ENCODE data around the gene QPCTL.

GRCh38 chr19:45712699-45713067 lies 20.2 kb downstream of the QPCTL start:
- TF ChIP-seq EZH2 (IDR thresholded peaks at IDR 0.05; ENCODE audit: borderline replicate concordance, low read length): no peak
- TF ChIP-seq, protein P1, sequence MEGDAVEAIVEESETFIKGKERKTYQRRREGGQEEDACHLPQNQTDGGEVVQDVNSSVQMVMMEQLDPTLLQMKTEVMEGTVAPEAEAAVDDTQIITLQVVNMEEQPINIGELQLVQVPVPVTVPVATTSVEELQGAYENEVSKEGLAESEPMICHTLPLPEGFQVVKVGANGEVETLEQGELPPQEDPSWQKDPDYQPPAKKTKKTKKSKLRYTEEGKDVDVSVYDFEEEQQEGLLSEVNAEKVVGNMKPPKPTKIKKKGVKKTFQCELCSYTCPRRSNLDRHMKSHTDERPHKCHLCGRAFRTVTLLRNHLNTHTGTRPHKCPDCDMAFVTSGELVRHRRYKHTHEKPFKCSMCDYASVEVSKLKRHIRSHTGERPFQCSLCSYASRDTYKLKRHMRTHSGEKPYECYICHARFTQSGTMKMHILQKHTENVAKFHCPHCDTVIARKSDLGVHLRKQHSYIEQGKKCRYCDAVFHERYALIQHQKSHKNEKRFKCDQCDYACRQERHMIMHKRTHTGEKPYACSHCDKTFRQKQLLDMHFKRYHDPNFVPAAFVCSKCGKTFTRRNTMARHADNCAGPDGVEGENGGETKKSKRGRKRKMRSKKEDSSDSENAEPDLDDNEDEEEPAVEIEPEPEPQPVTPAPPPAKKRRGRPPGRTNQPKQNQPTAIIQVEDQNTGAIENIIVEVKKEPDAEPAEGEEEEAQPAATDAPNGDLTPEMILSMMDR (IDR thresholded peaks at IDR 0.05; ENCODE audit: low read length): no peak
